ENCODE results near the gene DRC7. TPM values are rescaled to one million over a fixed set of nuclear protein-coding genes. Genes with fewer than 3 reads are reported as not detected.
A peak's percentile ranks its signal among the peaks of the same experiment; 100 is the strongest.

Gene DRC7
- total RNA-seq, 1 donor from 2014 or later, result 0.04 TPM

DNA sequence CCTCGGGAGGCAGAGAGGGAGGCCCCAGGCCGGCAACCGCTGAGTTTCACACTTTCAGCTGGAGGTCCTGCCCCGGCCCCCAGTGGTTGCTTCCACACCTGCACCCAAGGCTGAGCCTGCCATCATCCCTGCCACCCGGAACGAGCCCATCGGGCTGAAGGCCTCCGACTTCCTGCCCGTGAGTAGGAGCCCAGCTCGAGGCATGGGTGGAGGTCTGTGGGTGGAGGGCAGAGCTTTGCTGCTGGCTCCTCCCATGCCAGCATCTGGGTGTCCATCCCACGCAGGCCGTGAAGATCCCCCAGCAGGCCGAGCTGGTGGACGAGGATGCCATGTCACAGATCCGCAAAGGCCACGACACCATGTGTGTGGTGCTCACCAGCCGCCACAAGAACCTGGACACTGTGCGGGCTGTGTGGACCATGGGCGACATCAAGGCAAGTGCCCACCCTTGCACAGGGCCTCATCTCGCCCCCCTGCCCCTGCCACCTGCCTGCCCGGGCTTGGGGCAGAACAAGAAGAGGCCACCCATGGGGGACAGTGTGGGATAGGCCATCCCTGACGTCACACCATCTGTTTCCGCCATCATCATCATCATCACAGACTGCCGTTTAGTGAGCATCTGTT lies 60.6 kb downstream of the DRC7 start:
- H3K36me3 ChIP-seq (ENCODE audit: control insufficient read depth, insufficient read depth, low read length), result no peaks in the 10 kb centered on the region
- no peak overlapping the region for H3K4me3 ChIP-seq (ENCODE audit: low read depth, low read length)
- TF ChIP-seq CTCF (IDR thresholded peaks at IDR 0.05; ENCODE audit: insufficient read depth, low read length, poor library complexity, severe bottlenecking), result no peak
- no peaks in the 10 kb centered on the region for H3K27me3 ChIP-seq (ENCODE audit: control insufficient read depth, insufficient read depth, low read length)
- no peak for DNase-seq (ENCODE audit: low read depth)

GRCh38 chr16:57755726-57756423 lies 61.3 kb downstream of the DRC7 start:
- no peak for DNase-seq (ENCODE audit: low read depth)
- Histone ChIP-seq H3K4me3 (ENCODE audit: low read depth, low read length) (no peak overlapping the region), H3K27me3 (ENCODE audit: control insufficient read depth, insufficient read depth, low read length) (no peaks in the 10 kb centered on the region), H3K36me3 (ENCODE audit: control insufficient read depth, insufficient read depth, low read length) (no peaks in the 10 kb centered on the region)
- TF ChIP-seq CTCF (IDR thresholded peaks at IDR 0.05; ENCODE audit: insufficient read depth, low read length, poor library complexity, severe bottlenecking), result no peak

DNA sequence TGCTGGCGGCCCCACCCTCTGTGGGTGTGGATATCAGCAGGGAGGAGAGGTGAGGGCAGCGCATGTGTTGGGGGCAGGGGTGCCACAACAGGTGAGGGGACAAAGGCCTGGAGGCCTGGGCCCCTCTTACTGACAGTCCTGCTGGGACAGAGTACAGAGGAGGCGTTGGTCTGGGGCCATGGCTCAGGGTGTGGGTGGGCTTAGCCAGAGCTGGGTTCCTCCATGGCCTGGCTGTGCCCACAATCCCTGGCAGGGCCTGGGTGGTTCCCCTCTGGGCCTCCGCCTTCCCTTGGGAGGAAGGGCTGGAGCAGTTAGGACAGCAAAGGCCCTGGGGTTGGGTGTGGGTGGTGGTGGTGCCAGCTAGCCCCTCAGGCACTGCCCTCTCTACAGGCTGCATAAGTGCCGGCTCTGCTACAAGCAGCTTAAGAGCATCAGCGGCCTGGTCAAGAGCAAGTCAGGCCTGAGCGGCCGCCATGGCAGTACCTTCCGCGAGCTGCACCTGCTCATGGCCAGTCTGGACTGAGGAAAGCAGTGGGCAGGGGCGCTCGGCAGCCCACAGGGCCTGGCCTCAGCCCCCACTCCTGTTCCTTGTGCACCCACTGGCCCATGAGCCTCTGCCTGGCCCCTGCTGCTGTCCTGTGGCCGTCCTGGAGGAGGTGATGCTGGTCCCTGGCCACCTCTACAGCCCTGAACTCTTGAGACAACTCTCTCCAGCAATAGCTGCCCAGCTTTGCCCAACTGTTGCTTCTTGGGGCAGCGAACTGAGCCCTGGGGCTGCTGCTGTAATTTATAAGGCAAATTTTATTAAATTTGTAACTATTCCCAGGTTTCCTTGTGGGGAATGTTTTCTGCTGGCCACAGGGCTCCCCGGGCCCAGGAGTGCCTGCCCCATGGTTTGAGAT lies 62.1 kb downstream of the DRC7 start:
- Histone ChIP-seq H3K4me3 (ENCODE audit: low read depth, low read length) (no peak overlapping the region), H3K36me3 (ENCODE audit: control insufficient read depth, insufficient read depth, low read length) (no peaks in the 10 kb centered on the region), H3K27me3 (ENCODE audit: control insufficient read depth, insufficient read depth, low read length) (no peaks in the 10 kb centered on the region)
- TF ChIP-seq CTCF (IDR thresholded peaks at IDR 0.05; ENCODE audit: insufficient read depth, low read length, poor library complexity, severe bottlenecking), result no peak
- no peak for DNase-seq (ENCODE audit: low read depth)

DNA sequence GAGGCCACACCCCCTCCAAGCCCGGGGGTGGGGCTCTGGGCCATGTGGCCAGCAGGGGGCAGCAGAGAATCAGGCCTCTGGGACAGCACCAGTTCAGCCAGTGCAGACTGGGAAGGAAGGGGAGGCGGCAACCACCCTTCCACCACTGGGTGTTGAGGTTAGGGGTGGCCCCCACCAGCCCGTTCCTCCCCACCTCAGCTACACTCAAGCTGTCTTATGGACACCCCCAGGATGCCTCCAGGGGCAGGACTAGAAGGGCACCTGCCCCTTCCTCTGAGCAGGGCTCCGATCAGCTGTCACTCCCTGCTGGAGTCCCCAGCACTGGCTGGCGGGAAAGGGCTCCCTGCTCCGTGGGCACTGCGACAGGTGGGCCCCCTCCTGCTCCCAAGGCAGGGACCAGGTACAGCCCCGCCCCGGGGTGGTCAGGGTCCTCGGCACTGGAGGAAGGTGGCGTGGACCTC lies 62.8 kb downstream of the DRC7 start:
- peak; percentile 99 for TF ChIP-seq CTCF (IDR thresholded peaks at IDR 0.05; ENCODE audit: insufficient read depth, low read length, poor library complexity, severe bottlenecking)
- no peaks in the 10 kb centered on the region for H3K36me3 ChIP-seq (ENCODE audit: control insufficient read depth, insufficient read depth, low read length)
- no peak for DNase-seq (ENCODE audit: low read depth)
- H3K4me3 ChIP-seq (ENCODE audit: low read depth, low read length), result no peak overlapping the region
- no peaks in the 10 kb centered on the region for H3K27me3 ChIP-seq (ENCODE audit: control insufficient read depth, insufficient read depth, low read length)

GRCh38 chr16:57757883-57758282 lies 63.3 kb downstream of the DRC7 start:
- Histone ChIP-seq H3K36me3 (ENCODE audit: control insufficient read depth, insufficient read depth, low read length) (no peaks in the 10 kb centered on the region), H3K4me3 (ENCODE audit: low read depth, low read length) (no peak overlapping the region), H3K27me3 (ENCODE audit: control insufficient read depth, insufficient read depth, low read length) (no peaks in the 10 kb centered on the region)
- no peak for TF ChIP-seq CTCF (IDR thresholded peaks at IDR 0.05; ENCODE audit: insufficient read depth, low read length, poor library complexity, severe bottlenecking)
- DNase-seq (ENCODE audit: low read depth), result no peak

Measured in kidney epithelial cell (primary cell).